HCT116 (cell line): Measurements from ENCODE around the gene NOD1. TPM values are rescaled to one million over a fixed set of nuclear protein-coding genes. Genes with fewer than 3 reads are reported as not detected.

Experiments
- ATAC-seq: fragments of 200-7000 bp; cut with Tn5 transposase; 2 replicates; pipeline ENCODE4 v1.9.1; 2020; ENCODE audit warnings: mild to moderate bottlenecking, moderate library complexity
- BruUV-seq: library from RNA; stranded (reverse); fragments of 400-500 nt; replicated peaks from 2 replicates; lab custom pipeline; 2021; lab: Mats Ljungman, UMichigan
- CTCF ChIA-PET: fragments of 300-600 bp; sonication (Branson Sonifier 250); formaldehyde crosslinking; loops from one replicate; lab custom pipeline; 2021; ENCODE audit warnings: antibody characterized with exemption; lab: Charles Lee
- POLR2A ChIA-PET: fragments of 300-600, 350-600 bp; sonication (Branson Sonifier 250); formaldehyde crosslinking; loops from one replicate; lab custom pipeline; 2021; ENCODE audit warnings: antibody characterized with exemption; lab: Charles Lee
- RAD21 ChIA-PET, 2 experiments: fragments of 300-600 bp; sonication (Branson Sonifier 250); formaldehyde crosslinking; loops; one replicate each; lab custom pipeline; 2023; ENCODE audit warnings: low total read pairs in 2 of 2; ENCODE audit not compliant: uncharacterized antibody in 2 of 2, unreplicated experiment in 2 of 2, low non-redundant PET in 1 of 2; lab: Charles Lee
- DNase-seq: peaks from one replicate; pipeline ENCODE4 v3.0.0-alpha.2; 2010; ENCODE audit warnings: low read depth, low spot score
- H2AFZ ChIP-seq: fragments of 200-600 bp; shearing (Covaris generic), sonication (generic); 2 replicates; pipeline ENCODE4 v1.6.1; 2017; ENCODE audit warnings: low read depth, mixed run types, mixed read lengths, antibody characterized with exemption, low read length; ENCODE audit not compliant: poor library complexity, severe bottlenecking
- H3K27ac ChIP-seq: 2 replicates; pipeline ENCODE4 v1.5.1; 2012; ENCODE audit warnings: low read depth, low read length
- H3K27me3 ChIP-seq: fragments of 200-600 bp; sonication (generic); 2 replicates; pipeline ENCODE4 v1.6.1; 2016; ENCODE audit warnings: mixed run types, low read length, mixed read lengths; ENCODE audit not compliant: insufficient read depth
- H3K36me3 ChIP-seq, 2 experiments: fragments of 200-500 bp in 1 of 2; fragments of 200-600 bp in 1 of 2; sonication (Bioruptor generic) in 1 of 2; sonication (generic) in 1 of 2; 2 replicates each; pipeline versions ENCODE4 v1.5.1 to v1.6.1; 2014 to 2016; ENCODE audit warnings: low read length in 2 of 2, inconsistent platforms in 1 of 2, mixed read lengths in 1 of 2, mixed run types in 1 of 2; ENCODE audit not compliant: insufficient read depth in 2 of 2, control insufficient read depth in 1 of 2
- H3K4me1 ChIP-seq, 2 experiments: fragments of 200-600 bp in 1 of 2; sonication (generic) in 1 of 2; 2 replicates each; pipeline versions ENCODE4 v1.5.1 to v1.6.1; 2012 to 2017; ENCODE audit warnings: low read length in 2 of 2, inconsistent platforms in 1 of 2, mild to moderate bottlenecking in 1 of 2, mixed read lengths in 1 of 2, mixed run types in 1 of 2, moderate library complexity in 1 of 2; ENCODE audit not compliant: insufficient read depth in 2 of 2, control insufficient read depth in 1 of 2
- H3K4me2 ChIP-seq: fragments of 200-600 bp; sonication (generic); 2 replicates; pipeline ENCODE4 v1.6.1; 2017; ENCODE audit warnings: mixed run types, low read length, mixed read lengths
- H3K4me3 ChIP-seq, 2 experiments: fragments of 200-600 bp in 1 of 2; sonication (generic) in 1 of 2; replicated peaks in 1 of 2; 2 replicates each; pipeline ENCODE4 v1.5.1; 2011 to 2016; ENCODE audit warnings: low read length in 2 of 2, control low read depth in 1 of 2, low read depth in 1 of 2, mild to moderate bottlenecking in 1 of 2, mixed read lengths in 1 of 2, mixed run types in 1 of 2
- H3K79me2 ChIP-seq: fragments of 200-600 bp; sonication (generic); 2 replicates; pipeline ENCODE4 v1.6.1; 2017; ENCODE audit warnings: mild to moderate bottlenecking, mixed run types, low read length, moderate library complexity, mixed read lengths; ENCODE audit not compliant: insufficient read depth
- H3K9ac ChIP-seq: fragments of 200-600 bp; sonication (generic); 2 replicates; pipeline ENCODE4 v1.6.1; 2016; ENCODE audit warnings: low read length, mixed read lengths
- H3K9me2 ChIP-seq: fragments of 200-600 bp; sonication (generic), shearing (Covaris generic); 2 replicates; pipeline ENCODE4 v1.6.1; 2017; ENCODE audit warnings: mixed run types, mild to moderate bottlenecking, moderate library complexity; ENCODE audit not compliant: insufficient read depth
- H3K9me3 ChIP-seq, 2 experiments: fragments of 200-500 bp in 1 of 2; fragments of 200-600 bp in 1 of 2; sonication (Bioruptor generic) in 1 of 2; sonication (generic) in 1 of 2; 2 replicates each; pipeline ENCODE4 v1.6.1; 2014 to 2017; ENCODE audit warnings: low read length in 2 of 2, mixed read lengths in 2 of 2, inconsistent platforms in 1 of 2, low read depth in 1 of 2, mild to moderate bottlenecking in 1 of 2, mixed run types in 1 of 2, moderate library complexity in 1 of 2; ENCODE audit not compliant: control insufficient read depth in 1 of 2, insufficient read depth in 1 of 2
- H4K20me1 ChIP-seq: fragments of 200-600 bp; sonication (generic), shearing (Covaris generic); 2 replicates; pipeline ENCODE4 v1.6.1; 2017; ENCODE audit warnings: mixed run types, mild to moderate bottlenecking, moderate library complexity; ENCODE audit not compliant: insufficient read depth
- CBX3 ChIP-seq: IDR thresholded peaks from 2 replicates; pipeline ENCODE4 v1.6.1; 2012; ENCODE audit warnings: low read depth
- EGR1 ChIP-seq: IDR thresholded peaks from 2 replicates; pipeline ENCODE4 v1.6.1; 2012; ENCODE audit warnings: low read depth
- ELF1 ChIP-seq: IDR thresholded peaks from 2 replicates; pipeline ENCODE4 v1.6.1; 2012; ENCODE audit warnings: low read depth, borderline replicate concordance
- EZH2 ChIP-seq: fragments of 200-600 bp; sonication (generic); IDR thresholded peaks from 2 replicates; pipeline ENCODE4 v1.6.1; 2017; ENCODE audit warnings: antibody characterized with exemption, mixed run types
- EZH2phosphoT487 ChIP-seq: fragments of 200-600 bp; IDR thresholded peaks from 2 replicates; pipeline ENCODE4 v1.6.1; 2018; ENCODE audit warnings: antibody characterized with exemption, borderline replicate concordance
- JUND ChIP-seq: IDR thresholded peaks from 2 replicates; pipeline ENCODE4 v1.6.1; 2012
- SIN3A ChIP-seq: IDR thresholded peaks from 2 replicates; pipeline ENCODE4 v1.6.1; 2012; ENCODE audit warnings: low read depth
- SP1 ChIP-seq: IDR thresholded peaks from 2 replicates; pipeline ENCODE4 v1.6.1; 2012; ENCODE audit warnings: low read depth
- TCF7L2 ChIP-seq: IDR thresholded peaks from 2 replicates; pipeline ENCODE4 v1.7.0; 2011; ENCODE audit warnings: borderline replicate concordance, inconsistent platforms; ENCODE audit not compliant: insufficient read depth, insufficient read length; ENCODE audit errors: extremely low read depth
- YY1 ChIP-seq: IDR thresholded peaks from 2 replicates; pipeline ENCODE4 v1.6.1; 2011; ENCODE audit warnings: low read length, low read depth, moderate library complexity, mild to moderate bottlenecking; ENCODE audit not compliant: insufficient replicate concordance; ENCODE audit errors: extremely low read depth
- ZFX ChIP-seq: fragments of 450-650 bp; IDR thresholded peaks from 2 replicates; pipeline ENCODE4 v1.6.1; 2017
- intact Hi-C: fragments of 100-400 bp; cut with micrococcal nuclease; formaldehyde crosslinking; loops from 2 replicates; pipeline ENCODE4 v1.10.0; 2022
- total RNA-seq: library from RNA; stranded (reverse); gene quantifications from one replicate; pipeline ENCODE4 v1.2.1, GENCODE V29; 2021; ENCODE audit not compliant: unreplicated experiment
- TF ChIP-seq, protein P1 (sequence below): IDR thresholded peaks from 2 replicates; pipeline ENCODE4 v1.6.1; 2011; ENCODE audit warnings: mild to moderate bottlenecking, low read length, moderate library complexity; ENCODE audit not compliant: insufficient replicate concordance; ENCODE audit errors: extremely low read depth
- TF ChIP-seq, protein P2 (sequence below), 3 experiments: fragments of 200-600 bp in 1 of 3; sonication (generic) in 1 of 3; IDR thresholded peaks in 2 of 3; conservative IDR thresholded peaks in 1 of 3; 2 replicates each; pipeline ENCODE4 v1.5.1; 2012 to 2017; ENCODE audit warnings: low read depth in 2 of 3, low read length in 2 of 3, antibody characterized with exemption in 1 of 3, borderline replicate concordance in 1 of 3, control low read depth in 1 of 3, mild to moderate bottlenecking in 1 of 3, mixed read lengths in 1 of 3, mixed run types in 1 of 3, moderate library complexity in 1 of 3; ENCODE audit not compliant: insufficient read depth in 1 of 3
- TF ChIP-seq, protein P3 (sequence below): IDR thresholded peaks from 2 replicates; pipeline ENCODE4 v1.6.1; 2012; ENCODE audit warnings: low read depth

Gene NOD1
- total RNA-seq, 1 experiment from 2014 or later, result 5.9 TPM

DNA sequence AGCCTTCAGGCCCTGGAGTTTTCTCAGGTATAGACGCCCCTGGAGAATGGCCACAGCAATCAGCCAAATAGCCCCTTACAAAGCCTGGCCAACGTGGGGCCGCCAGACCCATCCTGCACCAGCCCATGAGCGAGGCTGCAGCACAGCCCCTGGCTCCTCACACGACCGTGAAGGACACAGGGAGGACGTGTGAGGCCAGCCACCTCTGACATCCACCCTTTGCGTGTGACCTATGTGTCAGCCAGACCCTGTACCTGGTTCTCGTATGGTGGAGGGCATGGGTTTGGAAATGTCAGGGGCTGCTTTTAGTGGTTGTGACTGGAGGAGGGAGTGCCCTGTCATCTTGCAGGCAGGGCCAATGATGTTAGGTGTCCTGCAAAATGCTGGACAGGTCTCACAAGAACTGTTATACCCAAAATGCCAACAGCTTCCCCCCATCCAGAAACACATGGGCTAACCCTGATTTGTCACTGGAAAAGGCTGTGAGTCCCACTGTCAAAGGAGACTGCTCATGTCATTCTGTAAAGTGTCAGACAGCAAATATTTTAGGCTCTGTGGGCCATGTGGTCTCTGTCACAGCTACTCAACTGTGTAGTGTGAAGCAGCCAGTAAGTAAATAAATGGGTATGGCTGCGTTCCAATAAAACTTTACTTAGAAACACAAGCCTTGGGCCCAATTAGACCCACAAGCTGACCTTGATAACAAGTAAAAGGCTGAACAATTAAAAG lies 30.0 kb downstream of the NOD1 start:
- Histone ChIP-seq H3K4me3 (no peak overlapping the region), H2AFZ (no peak overlapping the region), H4K20me1 (no peaks in the 10 kb centered on the region)
- ChIA-PET POLR2A (no interaction called here), RAD21 (no interaction called here)
- no TSS peak for BruUV-seq
- no peak for TF ChIP-seq SP1
- TF ChIP-seq, protein P1, sequence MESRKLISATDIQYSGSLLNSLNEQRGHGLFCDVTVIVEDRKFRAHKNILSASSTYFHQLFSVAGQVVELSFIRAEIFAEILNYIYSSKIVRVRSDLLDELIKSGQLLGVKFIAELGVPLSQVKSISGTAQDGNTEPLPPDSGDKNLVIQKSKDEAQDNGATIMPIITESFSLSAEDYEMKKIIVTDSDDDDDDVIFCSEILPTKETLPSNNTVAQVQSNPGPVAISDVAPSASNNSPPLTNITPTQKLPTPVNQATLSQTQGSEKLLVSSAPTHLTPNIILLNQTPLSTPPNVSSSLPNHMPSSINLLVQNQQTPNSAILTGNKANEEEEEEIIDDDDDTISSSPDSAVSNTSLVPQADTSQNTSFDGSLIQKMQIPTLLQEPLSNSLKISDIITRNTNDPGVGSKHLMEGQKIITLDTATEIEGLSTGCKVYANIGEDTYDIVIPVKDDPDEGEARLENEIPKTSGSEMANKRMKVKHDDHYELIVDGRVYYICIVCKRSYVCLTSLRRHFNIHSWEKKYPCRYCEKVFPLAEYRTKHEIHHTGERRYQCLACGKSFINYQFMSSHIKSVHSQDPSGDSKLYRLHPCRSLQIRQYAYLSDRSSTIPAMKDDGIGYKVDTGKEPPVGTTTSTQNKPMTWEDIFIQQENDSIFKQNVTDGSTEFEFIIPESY, result no peak
- TF ChIP-seq, protein P2, sequence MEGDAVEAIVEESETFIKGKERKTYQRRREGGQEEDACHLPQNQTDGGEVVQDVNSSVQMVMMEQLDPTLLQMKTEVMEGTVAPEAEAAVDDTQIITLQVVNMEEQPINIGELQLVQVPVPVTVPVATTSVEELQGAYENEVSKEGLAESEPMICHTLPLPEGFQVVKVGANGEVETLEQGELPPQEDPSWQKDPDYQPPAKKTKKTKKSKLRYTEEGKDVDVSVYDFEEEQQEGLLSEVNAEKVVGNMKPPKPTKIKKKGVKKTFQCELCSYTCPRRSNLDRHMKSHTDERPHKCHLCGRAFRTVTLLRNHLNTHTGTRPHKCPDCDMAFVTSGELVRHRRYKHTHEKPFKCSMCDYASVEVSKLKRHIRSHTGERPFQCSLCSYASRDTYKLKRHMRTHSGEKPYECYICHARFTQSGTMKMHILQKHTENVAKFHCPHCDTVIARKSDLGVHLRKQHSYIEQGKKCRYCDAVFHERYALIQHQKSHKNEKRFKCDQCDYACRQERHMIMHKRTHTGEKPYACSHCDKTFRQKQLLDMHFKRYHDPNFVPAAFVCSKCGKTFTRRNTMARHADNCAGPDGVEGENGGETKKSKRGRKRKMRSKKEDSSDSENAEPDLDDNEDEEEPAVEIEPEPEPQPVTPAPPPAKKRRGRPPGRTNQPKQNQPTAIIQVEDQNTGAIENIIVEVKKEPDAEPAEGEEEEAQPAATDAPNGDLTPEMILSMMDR (IDR thresholded peaks at IDR 0.05 in 2 of 3, conservative IDR thresholded peaks at IDR 0.05 in 1 of 3; ENCODE audit: borderline replicate concordance in 1 of 3, insufficient read depth in 1 of 3, low read depth in 2 of 3, low read length in 2 of 3), result no peak
- no peak for TF ChIP-seq CBX3
- TF ChIP-seq EZH2, result no peak
- TF ChIP-seq TCF7L2, result no peak
- TF ChIP-seq EGR1, result no peak
- no peak for TF ChIP-seq JUND
- no peak for TF ChIP-seq ELF1
- TF ChIP-seq ZFX, result no peak
- no peak for TF ChIP-seq EZH2phosphoT487
- no peak for TF ChIP-seq SIN3A
- no peak for TF ChIP-seq YY1
- TF ChIP-seq, protein P3, sequence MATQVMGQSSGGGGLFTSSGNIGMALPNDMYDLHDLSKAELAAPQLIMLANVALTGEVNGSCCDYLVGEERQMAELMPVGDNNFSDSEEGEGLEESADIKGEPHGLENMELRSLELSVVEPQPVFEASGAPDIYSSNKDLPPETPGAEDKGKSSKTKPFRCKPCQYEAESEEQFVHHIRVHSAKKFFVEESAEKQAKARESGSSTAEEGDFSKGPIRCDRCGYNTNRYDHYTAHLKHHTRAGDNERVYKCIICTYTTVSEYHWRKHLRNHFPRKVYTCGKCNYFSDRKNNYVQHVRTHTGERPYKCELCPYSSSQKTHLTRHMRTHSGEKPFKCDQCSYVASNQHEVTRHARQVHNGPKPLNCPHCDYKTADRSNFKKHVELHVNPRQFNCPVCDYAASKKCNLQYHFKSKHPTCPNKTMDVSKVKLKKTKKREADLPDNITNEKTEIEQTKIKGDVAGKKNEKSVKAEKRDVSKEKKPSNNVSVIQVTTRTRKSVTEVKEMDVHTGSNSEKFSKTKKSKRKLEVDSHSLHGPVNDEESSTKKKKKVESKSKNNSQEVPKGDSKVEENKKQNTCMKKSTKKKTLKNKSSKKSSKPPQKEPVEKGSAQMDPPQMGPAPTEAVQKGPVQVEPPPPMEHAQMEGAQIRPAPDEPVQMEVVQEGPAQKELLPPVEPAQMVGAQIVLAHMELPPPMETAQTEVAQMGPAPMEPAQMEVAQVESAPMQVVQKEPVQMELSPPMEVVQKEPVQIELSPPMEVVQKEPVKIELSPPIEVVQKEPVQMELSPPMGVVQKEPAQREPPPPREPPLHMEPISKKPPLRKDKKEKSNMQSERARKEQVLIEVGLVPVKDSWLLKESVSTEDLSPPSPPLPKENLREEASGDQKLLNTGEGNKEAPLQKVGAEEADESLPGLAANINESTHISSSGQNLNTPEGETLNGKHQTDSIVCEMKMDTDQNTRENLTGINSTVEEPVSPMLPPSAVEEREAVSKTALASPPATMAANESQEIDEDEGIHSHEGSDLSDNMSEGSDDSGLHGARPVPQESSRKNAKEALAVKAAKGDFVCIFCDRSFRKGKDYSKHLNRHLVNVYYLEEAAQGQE, result no peak
- TF ChIP-seq, all 23 proteins: peak for 0
- ATAC-seq (no peak), DNase-seq (no peak)
- H3K9ac ChIP-seq, result no peak overlapping the region
- CTCF ChIA-PET, result no interaction called here
- H3K9me2 ChIP-seq, result no peaks in the 10 kb centered on the region
- H3K36me3 ChIP-seq, result no peaks in the 10 kb centered on the region; a peak in 1 of 4 replicates
- no peaks in the 10 kb centered on the region for H3K27me3 ChIP-seq
- H3K27ac ChIP-seq, result no peak overlapping the region
- no peaks in the 10 kb centered on the region for H3K9me3 ChIP-seq
- H3K4me2 ChIP-seq, result no peak overlapping the region
- H3K4me1 ChIP-seq, result no peaks in the 10 kb centered on the region
- no peaks in the 10 kb centered on the region for H3K79me2 ChIP-seq
- intact Hi-C loops, result no loop called here
